Measurements from ENCODE around the gene SLX4. TPM values are rescaled to one million over a fixed set of nuclear protein-coding genes. Genes with fewer than 3 reads are reported as not detected.

The SLX4 gene
- total RNA-seq, 1 experiment from 2014 or later: 7.0 TPM

DNA sequence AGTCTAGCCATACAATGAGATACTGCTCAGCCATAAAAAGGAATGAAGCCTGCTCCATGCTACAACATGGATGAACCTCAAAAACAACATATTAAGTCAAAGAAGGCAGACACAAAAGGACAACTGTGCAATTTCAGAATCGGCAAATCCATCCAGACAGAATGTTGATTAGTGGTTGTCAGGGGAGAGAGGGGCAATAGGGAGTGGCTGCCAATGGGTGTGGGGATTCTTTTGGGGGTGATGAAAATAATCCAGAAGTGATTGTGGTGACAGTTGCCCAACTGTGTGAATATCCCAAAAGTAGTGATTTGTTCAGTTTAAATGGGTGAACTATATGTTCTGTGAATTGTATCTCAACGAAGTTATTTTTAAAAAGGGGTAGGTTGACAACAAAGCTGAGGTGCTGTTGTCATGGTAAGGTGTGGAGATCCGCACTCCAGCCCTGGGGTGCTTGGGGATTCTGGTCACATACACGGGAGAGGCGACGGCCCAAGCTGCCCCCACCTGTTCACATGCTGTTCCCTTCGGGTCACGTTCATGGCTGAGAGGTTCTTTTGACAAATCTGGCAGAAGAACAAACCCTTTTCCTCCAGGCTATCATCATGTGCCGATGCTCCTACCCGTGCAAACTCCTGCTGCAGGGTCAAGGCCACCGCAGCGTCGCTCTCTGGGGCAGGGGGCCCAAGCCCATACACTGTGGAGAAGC, 9.6 kb downstream of the SLX4 start:
- no peaks in the 10 kb centered on the region for H3K4me1 ChIP-seq (ENCODE audit: control insufficient read depth in 1 of 2, insufficient read depth in 2 of 2, low read length in 2 of 2)
- no peaks in the 10 kb centered on the region for H4K20me1 ChIP-seq (ENCODE audit: insufficient read depth)

More for the DNA sequence above, 9.6 kb downstream of the SLX4 start:
- no peaks in the 10 kb centered on the region for H3K9me2 ChIP-seq (ENCODE audit: insufficient read depth)
- no peak overlapping the region for H3K27ac ChIP-seq (ENCODE audit: low read depth, low read length)
- TF ChIP-seq, protein P1, sequence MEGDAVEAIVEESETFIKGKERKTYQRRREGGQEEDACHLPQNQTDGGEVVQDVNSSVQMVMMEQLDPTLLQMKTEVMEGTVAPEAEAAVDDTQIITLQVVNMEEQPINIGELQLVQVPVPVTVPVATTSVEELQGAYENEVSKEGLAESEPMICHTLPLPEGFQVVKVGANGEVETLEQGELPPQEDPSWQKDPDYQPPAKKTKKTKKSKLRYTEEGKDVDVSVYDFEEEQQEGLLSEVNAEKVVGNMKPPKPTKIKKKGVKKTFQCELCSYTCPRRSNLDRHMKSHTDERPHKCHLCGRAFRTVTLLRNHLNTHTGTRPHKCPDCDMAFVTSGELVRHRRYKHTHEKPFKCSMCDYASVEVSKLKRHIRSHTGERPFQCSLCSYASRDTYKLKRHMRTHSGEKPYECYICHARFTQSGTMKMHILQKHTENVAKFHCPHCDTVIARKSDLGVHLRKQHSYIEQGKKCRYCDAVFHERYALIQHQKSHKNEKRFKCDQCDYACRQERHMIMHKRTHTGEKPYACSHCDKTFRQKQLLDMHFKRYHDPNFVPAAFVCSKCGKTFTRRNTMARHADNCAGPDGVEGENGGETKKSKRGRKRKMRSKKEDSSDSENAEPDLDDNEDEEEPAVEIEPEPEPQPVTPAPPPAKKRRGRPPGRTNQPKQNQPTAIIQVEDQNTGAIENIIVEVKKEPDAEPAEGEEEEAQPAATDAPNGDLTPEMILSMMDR (IDR thresholded peaks at IDR 0.05 in 2 of 3, conservative IDR thresholded peaks at IDR 0.05 in 1 of 3; ENCODE audit: borderline replicate concordance in 1 of 3, insufficient read depth in 1 of 3, low read depth in 2 of 3, low read length in 2 of 3): no peak
- TF ChIP-seq RAD21 (IDR thresholded peaks at IDR 0.05; ENCODE audit: low read depth) (no peak), EZH2phosphoT487 (IDR thresholded peaks at IDR 0.05; ENCODE audit: borderline replicate concordance) (no peak), POLR2A (IDR thresholded peaks at IDR 0.05; ENCODE audit: borderline replicate concordance, extremely low read depth, insufficient read depth, insufficient read length) (no peak), JUND (IDR thresholded peaks at IDR 0.05) (no peak), EZH2 (IDR thresholded peaks at IDR 0.05) (no peak), ELF1 (IDR thresholded peaks at IDR 0.05; ENCODE audit: borderline replicate concordance, low read depth) (no peak), SRF (IDR thresholded peaks at IDR 0.05; ENCODE audit: low read depth) (no peak), SP1 (IDR thresholded peaks at IDR 0.05; ENCODE audit: low read depth) (no peak)
- TF ChIP-seq, protein P2, sequence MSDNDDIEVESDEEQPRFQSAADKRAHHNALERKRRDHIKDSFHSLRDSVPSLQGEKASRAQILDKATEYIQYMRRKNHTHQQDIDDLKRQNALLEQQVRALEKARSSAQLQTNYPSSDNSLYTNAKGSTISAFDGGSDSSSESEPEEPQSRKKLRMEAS (IDR thresholded peaks at IDR 0.05): no peak
- intact Hi-C loops (cut with micrococcal nuclease): no loop called here
- no peak overlapping the region for H2AFZ ChIP-seq (ENCODE audit: low read depth, low read length, poor library complexity, severe bottlenecking)
- H3K4me2 ChIP-seq (ENCODE audit: low read length): no peak overlapping the region
- POLR2A ChIA-PET: no interaction called here
- RAD21 ChIA-PET (ENCODE audit: low non-redundant PET in 1 of 2, low total read pairs in 2 of 2, uncharacterized antibody in 2 of 2, unreplicated experiment in 2 of 2): no interaction called here
- H3K9me3 ChIP-seq (ENCODE audit: control insufficient read depth in 1 of 2, insufficient read depth in 1 of 2, low read depth in 1 of 2, low read length in 2 of 2): peaks cover 0 to 7% of the 10 kb centered on the region in 2 experiments; a peak in 1 of 4 replicates
- no TSS peak for BruUV-seq (replicated peaks)
- H3K27me3 ChIP-seq (ENCODE audit: insufficient read depth, low read length): no peaks in the 10 kb centered on the region
- H3K4me3 ChIP-seq (replicated peaks in 1 of 2; ENCODE audit: low read depth in 1 of 2, low read length in 2 of 2): no peak overlapping the region
- H3K79me2 ChIP-seq (ENCODE audit: insufficient read depth, low read length): no peaks in the 10 kb centered on the region
- H3K36me3 ChIP-seq (ENCODE audit: control insufficient read depth in 1 of 2, insufficient read depth in 2 of 2, low read length in 2 of 2): peaks cover 0 to 32% of the 10 kb centered on the region in 2 experiments; a peak in 1 of 4 replicates
- DNase-seq (ENCODE audit: low read depth, low spot score) (no peak), ATAC-seq (no peak)
- no peak overlapping the region for H3K9ac ChIP-seq (ENCODE audit: low read length)
- CTCF ChIA-PET: no interaction called here
